Measurements from ENCODE around the gene MPZL3. TPM values are rescaled to one million over a fixed set of nuclear protein-coding genes. Genes with fewer than 3 reads are reported as not detected.

The MPZL3 gene
- total RNA-seq, 1 experiment from 2014 or later: 0.52 TPM

DNA sequence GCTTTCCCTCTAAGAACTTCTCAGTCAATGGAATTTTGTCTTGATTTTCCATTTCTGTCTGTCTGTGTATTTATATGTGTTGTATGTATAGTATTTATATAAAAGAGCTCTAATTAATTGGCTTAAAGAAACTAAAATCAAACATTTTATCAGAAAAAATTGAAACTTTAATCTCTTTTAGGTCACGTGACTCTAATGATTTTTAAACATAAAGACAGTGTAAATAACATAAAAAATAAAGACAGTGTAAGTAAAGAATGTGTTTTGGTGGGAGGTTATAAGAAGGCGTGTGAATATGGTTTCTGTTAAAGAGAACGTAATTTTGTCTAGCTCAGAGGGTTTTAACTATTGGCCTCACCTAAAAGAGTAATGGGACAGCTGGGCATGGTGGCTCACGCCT is 29.7 kb downstream of the MPZL3 start:
- H3K27me3 ChIP-seq (replicated peaks; ENCODE audit: insufficient read depth, low read depth, low read length, poor library complexity): peaks cover 72% of the 10 kb centered on the region
- no peaks in the 10 kb centered on the region for H3K9me3 ChIP-seq (ENCODE audit: low read depth, low read length, poor library complexity, severe bottlenecking)
- H3K4me3 ChIP-seq (ENCODE audit: low read depth, low read length, poor library complexity, severe bottlenecking): no peak overlapping the region
- no TSS peak for BruUV-seq (replicated peaks)
- intact Hi-C loops (cut with micrococcal nuclease; ENCODE audit: unreplicated experiment): no loop called here
- CTCF ChIA-PET: interaction anchor here (0.6 kb wide), 1 partner anchor 17 kb away, joined by 3 read pairs; no protein-coding TSS in a partner anchor
- no peaks in the 10 kb centered on the region for H3K36me3 ChIP-seq (ENCODE audit: insufficient read depth, low read length, poor library complexity, severe bottlenecking)
- H3K27ac ChIP-seq (ENCODE audit: low read depth, low read length, poor library complexity, severe bottlenecking): no peak overlapping the region
- POLR2A ChIA-PET (ENCODE audit: low non-redundant PET): no interaction called here
- DNase-seq (ENCODE audit: low spot score): no peak
- no peaks in the 10 kb centered on the region for H3K4me1 ChIP-seq (ENCODE audit: insufficient read depth, low read length, poor library complexity, severe bottlenecking)
- TF ChIP-seq EZH2 (IDR thresholded peaks at IDR 0.05; ENCODE audit: borderline replicate concordance, low read depth, low read length, poor library complexity, severe bottlenecking): no peak
- TF ChIP-seq, protein P1, sequence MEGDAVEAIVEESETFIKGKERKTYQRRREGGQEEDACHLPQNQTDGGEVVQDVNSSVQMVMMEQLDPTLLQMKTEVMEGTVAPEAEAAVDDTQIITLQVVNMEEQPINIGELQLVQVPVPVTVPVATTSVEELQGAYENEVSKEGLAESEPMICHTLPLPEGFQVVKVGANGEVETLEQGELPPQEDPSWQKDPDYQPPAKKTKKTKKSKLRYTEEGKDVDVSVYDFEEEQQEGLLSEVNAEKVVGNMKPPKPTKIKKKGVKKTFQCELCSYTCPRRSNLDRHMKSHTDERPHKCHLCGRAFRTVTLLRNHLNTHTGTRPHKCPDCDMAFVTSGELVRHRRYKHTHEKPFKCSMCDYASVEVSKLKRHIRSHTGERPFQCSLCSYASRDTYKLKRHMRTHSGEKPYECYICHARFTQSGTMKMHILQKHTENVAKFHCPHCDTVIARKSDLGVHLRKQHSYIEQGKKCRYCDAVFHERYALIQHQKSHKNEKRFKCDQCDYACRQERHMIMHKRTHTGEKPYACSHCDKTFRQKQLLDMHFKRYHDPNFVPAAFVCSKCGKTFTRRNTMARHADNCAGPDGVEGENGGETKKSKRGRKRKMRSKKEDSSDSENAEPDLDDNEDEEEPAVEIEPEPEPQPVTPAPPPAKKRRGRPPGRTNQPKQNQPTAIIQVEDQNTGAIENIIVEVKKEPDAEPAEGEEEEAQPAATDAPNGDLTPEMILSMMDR (conservative IDR thresholded peaks at IDR 0.05; ENCODE audit: low read depth, low read length): no peak

DNA sequence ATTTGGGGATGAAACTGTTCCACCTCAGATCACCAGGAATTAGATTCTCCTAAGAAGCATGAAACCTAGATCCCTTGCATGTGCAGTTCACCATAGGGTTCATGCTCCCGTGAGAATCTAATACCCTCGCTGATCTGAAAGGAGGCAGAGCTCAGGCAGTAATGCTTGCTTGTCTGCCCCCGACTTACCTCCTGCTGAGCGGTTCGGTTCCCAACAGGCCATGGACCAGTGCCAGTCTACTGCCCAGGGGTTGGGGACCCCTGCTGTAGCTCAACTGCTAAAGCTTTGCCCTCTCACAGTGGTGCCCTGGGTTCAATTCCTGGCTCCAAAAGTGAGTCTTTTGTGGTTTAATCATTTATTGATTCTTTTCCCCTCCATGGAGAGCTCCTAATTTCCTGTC is 30.7 kb downstream of the MPZL3 start:
- DNase-seq (ENCODE audit: low spot score): no peak
- no peak overlapping the region for H3K27ac ChIP-seq (ENCODE audit: low read depth, low read length, poor library complexity, severe bottlenecking)
- no peaks in the 10 kb centered on the region for H3K36me3 ChIP-seq (ENCODE audit: insufficient read depth, low read length, poor library complexity, severe bottlenecking)
- no peak overlapping the region for H3K4me3 ChIP-seq (ENCODE audit: low read depth, low read length, poor library complexity, severe bottlenecking)
- no TSS peak for BruUV-seq (replicated peaks)
- intact Hi-C loops (cut with micrococcal nuclease; ENCODE audit: unreplicated experiment): no loop called here
- POLR2A ChIA-PET (ENCODE audit: low non-redundant PET): no interaction called here
- no peak for TF ChIP-seq EZH2 (IDR thresholded peaks at IDR 0.05; ENCODE audit: borderline replicate concordance, low read depth, low read length, poor library complexity, severe bottlenecking)
- TF ChIP-seq, protein P1 (conservative IDR thresholded peaks at IDR 0.05; ENCODE audit: low read depth, low read length): no peak
- peaks cover 68% of the 10 kb centered on the region for H3K27me3 ChIP-seq (replicated peaks; ENCODE audit: insufficient read depth, low read depth, low read length, poor library complexity)
- H3K4me1 ChIP-seq (ENCODE audit: insufficient read depth, low read length, poor library complexity, severe bottlenecking): no peaks in the 10 kb centered on the region
- CTCF ChIA-PET: no interaction called here
- H3K9me3 ChIP-seq (ENCODE audit: low read depth, low read length, poor library complexity, severe bottlenecking): no peaks in the 10 kb centered on the region

- H3K4me3 ChIP-seq (ENCODE audit: low read depth, low read length, poor library complexity, severe bottlenecking): no peak overlapping the region
- DNase-seq (ENCODE audit: low spot score): no peak
- no peak overlapping the region for H3K27ac ChIP-seq (ENCODE audit: low read depth, low read length, poor library complexity, severe bottlenecking)
- POLR2A ChIA-PET (ENCODE audit: low non-redundant PET): no interaction called here
- peaks cover 70% of the 10 kb centered on the region for H3K27me3 ChIP-seq (replicated peaks; ENCODE audit: insufficient read depth, low read depth, low read length, poor library complexity)
- no peaks in the 10 kb centered on the region for H3K9me3 ChIP-seq (ENCODE audit: low read depth, low read length, poor library complexity, severe bottlenecking)
- TF ChIP-seq EZH2 (IDR thresholded peaks at IDR 0.05; ENCODE audit: borderline replicate concordance, low read depth, low read length, poor library complexity, severe bottlenecking): no peak
- TF ChIP-seq, protein P1 (conservative IDR thresholded peaks at IDR 0.05; ENCODE audit: low read depth, low read length): no peak
- CTCF ChIA-PET: no interaction called here
- intact Hi-C loops (cut with micrococcal nuclease; ENCODE audit: unreplicated experiment): no loop called here
- H3K36me3 ChIP-seq (ENCODE audit: insufficient read depth, low read length, poor library complexity, severe bottlenecking): no peaks in the 10 kb centered on the region
- no peaks in the 10 kb centered on the region for H3K4me1 ChIP-seq (ENCODE audit: insufficient read depth, low read length, poor library complexity, severe bottlenecking)
- BruUV-seq (replicated peaks): no TSS peak
Observed at GRCh38 chr11:118219732-118220131, 32.4 kb downstream of the MPZL3 start.
